HEK293 (cell line): ENCODE measurements around the gene AREG.

Experiments used
- CTCF ChIA-PET: fragments of 350-600 bp; formaldehyde crosslinking; extraction: SDS; loops from one replicate; lab custom pipeline; 2021; ENCODE audit warnings: antibody characterized with exemption; lab: Yijun Ruan, JAX
- POLR2A ChIA-PET: fragments of 300-600 bp; formaldehyde crosslinking; extraction: SDS; loops from one replicate; lab custom pipeline; 2020; ENCODE audit warnings: antibody characterized with exemption, inconsistent platforms; lab: Yijun Ruan, JAX
- H3K27ac ChIP-seq: fragments of 200-500 bp; sonication (Bioruptor generic); 2 replicates; pipeline ENCODE4 v1.5.1; 2014; ENCODE audit warnings: low read depth, low read length, control low read depth, inconsistent platforms; ENCODE audit errors: extremely low read depth
- H3K36me3 ChIP-seq, 2 experiments: fragments of 200-500 bp in 1 of 2; sonication (Bioruptor generic) in 1 of 2; 1 replicate in 1 of 2; 2 replicates in 1 of 2; pipeline ENCODE4 v1.5.1; 2014 to 2017; ENCODE audit warnings: inconsistent platforms in 2 of 2, low read length in 2 of 2; ENCODE audit not compliant: control insufficient read depth in 2 of 2, insufficient read depth in 1 of 2
- H3K4me1 ChIP-seq: fragments of 200-500 bp; sonication (Bioruptor generic); 2 replicates; pipeline ENCODE4 v1.5.1; 2014; ENCODE audit warnings: mild to moderate bottlenecking, low read length, inconsistent platforms; ENCODE audit not compliant: control insufficient read depth, insufficient read depth
- H3K4me3 ChIP-seq: 2 replicates; pipeline ENCODE4 v1.5.1; 2011; ENCODE audit warnings: low read depth, mild to moderate bottlenecking, control low read depth, low read length, moderate library complexity
- H3K9me3 ChIP-seq: fragments of 200-500 bp; sonication (Bioruptor generic); 2 replicates; pipeline ENCODE4 v1.5.1; 2014; ENCODE audit warnings: low read depth, low read length, inconsistent platforms; ENCODE audit not compliant: control insufficient read depth, insufficient read depth
- CTCF ChIP-seq: fragments of 450-650 bp; formaldehyde crosslinking; IDR thresholded peaks from 2 replicates; pipeline ENCODE4 v1.5.1; 2016; ENCODE audit warnings: missing biosample characterization, missing genetic modification characterization
- EGR2 ChIP-seq: fragments of 450-650 bp; formaldehyde crosslinking; IDR thresholded peaks from 2 replicates; pipeline ENCODE4 v1.5.1; 2016; ENCODE audit warnings: low read depth, missing biosample characterization, missing genetic modification characterization
- GFI1B ChIP-seq: fragments of 450-650 bp; formaldehyde crosslinking; IDR thresholded peaks from 2 replicates; pipeline ENCODE4 v1.5.1; 2016; ENCODE audit warnings: missing biosample characterization, missing genetic modification characterization
- KLF7 ChIP-seq: fragments of 450-650 bp; formaldehyde crosslinking; IDR thresholded peaks from 2 replicates; pipeline ENCODE4 v1.5.1; 2016; ENCODE audit warnings: missing biosample characterization, missing genetic modification characterization, borderline replicate concordance
- MYNN ChIP-seq: fragments of 450-650 bp; formaldehyde crosslinking; IDR thresholded peaks from 2 replicates; pipeline ENCODE4 v1.5.1; 2016; ENCODE audit warnings: missing biosample characterization, missing genetic modification characterization, borderline replicate concordance
- OVOL3 ChIP-seq: fragments of 450-650 bp; formaldehyde crosslinking; IDR thresholded peaks from 2 replicates; pipeline ENCODE4 v1.5.1; 2016; ENCODE audit warnings: missing biosample characterization, missing genetic modification characterization
- REPIN1 ChIP-seq: fragments of 450-650 bp; formaldehyde crosslinking; IDR thresholded peaks from 2 replicates; pipeline ENCODE4 v1.5.1; 2017; ENCODE audit warnings: missing biosample characterization, missing genetic modification characterization, low read depth
- TRIM28 ChIP-seq: IDR thresholded peaks from 2 replicates; pipeline ENCODE4 v1.6.1; 2011; ENCODE audit warnings: low read length, control low read depth, borderline replicate concordance
- ZBTB48 ChIP-seq: fragments of 450-650 bp; formaldehyde crosslinking; IDR thresholded peaks from 2 replicates; pipeline ENCODE4 v1.5.1; 2016; ENCODE audit warnings: missing biosample characterization, missing genetic modification characterization
- ZBTB7A ChIP-seq: fragments of 450-650 bp; formaldehyde crosslinking; IDR thresholded peaks from 2 replicates; pipeline ENCODE4 v1.5.1; 2016; ENCODE audit warnings: low read depth, missing biosample characterization, missing genetic modification characterization
- ZNF146 ChIP-seq: fragments of 450-650 bp; formaldehyde crosslinking; IDR thresholded peaks from 2 replicates; pipeline ENCODE4 v1.5.1; 2016; ENCODE audit warnings: missing biosample characterization, missing genetic modification characterization
- ZNF221 ChIP-seq: fragments of 450-650 bp; formaldehyde crosslinking; IDR thresholded peaks from 2 replicates; pipeline ENCODE4 v1.5.1; 2017; ENCODE audit warnings: missing biosample characterization, missing genetic modification characterization, borderline replicate concordance
- ZNF23 ChIP-seq: fragments of 450-650 bp; formaldehyde crosslinking; IDR thresholded peaks from 2 replicates; pipeline ENCODE4 v1.5.1; 2016; ENCODE audit warnings: missing biosample characterization, missing genetic modification characterization, borderline replicate concordance
- ZNF302 ChIP-seq: fragments of 450-650 bp; formaldehyde crosslinking; IDR thresholded peaks from 2 replicates; pipeline ENCODE4 v1.5.1; 2016; ENCODE audit warnings: missing biosample characterization, missing genetic modification characterization, low read depth
- ZNF510 ChIP-seq: fragments of 450-650 bp; formaldehyde crosslinking; IDR thresholded peaks from 2 replicates; pipeline ENCODE4 v1.5.1; 2018; ENCODE audit warnings: mild to moderate bottlenecking, missing genetic modification characterization, missing biosample characterization; ENCODE audit not compliant: insufficient replicate concordance
- ZNF530 ChIP-seq: fragments of 450-650 bp; formaldehyde crosslinking; IDR thresholded peaks from 2 replicates; pipeline ENCODE4 v1.5.1; 2016; ENCODE audit warnings: low read depth, missing biosample characterization, missing genetic modification characterization
- ZNF624 ChIP-seq: fragments of 450-650 bp; formaldehyde crosslinking; IDR thresholded peaks from 2 replicates; pipeline ENCODE4 v1.5.1; 2017; ENCODE audit warnings: missing biosample characterization, missing genetic modification characterization
- ZNF629 ChIP-seq: fragments of 450-650 bp; formaldehyde crosslinking; IDR thresholded peaks from 2 replicates; pipeline ENCODE4 v1.5.1; 2017; ENCODE audit warnings: missing biosample characterization, missing genetic modification characterization
- ZNF639 ChIP-seq: fragments of 450-650 bp; formaldehyde crosslinking; IDR thresholded peaks from 2 replicates; pipeline ENCODE4 v1.5.1; 2016; ENCODE audit warnings: missing biosample characterization, missing genetic modification characterization
- ZNF658 ChIP-seq: fragments of 450-650 bp; formaldehyde crosslinking; IDR thresholded peaks from 2 replicates; pipeline ENCODE4; 2016; ENCODE audit warnings: missing biosample characterization, missing genetic modification characterization
- ZNF692 ChIP-seq: fragments of 450-650 bp; formaldehyde crosslinking; IDR thresholded peaks from 2 replicates; pipeline ENCODE4 v1.5.1; 2016; ENCODE audit warnings: missing biosample characterization, missing genetic modification characterization
- ZNF76 ChIP-seq: fragments of 450-650 bp; formaldehyde crosslinking; IDR thresholded peaks from 2 replicates; pipeline ENCODE4; 2016; ENCODE audit warnings: low read depth, missing biosample characterization, missing genetic modification characterization, borderline replicate concordance
- ZSCAN5A ChIP-seq: fragments of 450-650 bp; formaldehyde crosslinking; IDR thresholded peaks from 2 replicates; pipeline ENCODE4 v1.5.1; 2016; ENCODE audit warnings: missing biosample characterization, missing genetic modification characterization
- TF ChIP-seq, protein P1 (sequence below): fragments of 450-650 bp; formaldehyde crosslinking; IDR thresholded peaks from 2 replicates; pipeline ENCODE4 v1.5.1; 2016; ENCODE audit warnings: missing biosample characterization, missing genetic modification characterization
- TF ChIP-seq, protein P2 (sequence below): fragments of 450-650 bp; formaldehyde crosslinking; IDR thresholded peaks from 2 replicates; pipeline ENCODE4 v1.5.1; 2017; ENCODE audit warnings: missing biosample characterization, missing genetic modification characterization
- TF ChIP-seq, protein P3 (sequence below): fragments of 450-650 bp; formaldehyde crosslinking; IDR thresholded peaks from 2 replicates; pipeline ENCODE4 v1.5.1; 2016; ENCODE audit warnings: missing biosample characterization, missing genetic modification characterization
- TF ChIP-seq, protein P4 (sequence below): IDR thresholded peaks from 2 replicates; pipeline ENCODE4 v1.6.1; 2011; ENCODE audit warnings: mild to moderate bottlenecking, low read depth, low read length, borderline replicate concordance

Gene AREG

GRCh38 chr4:74437866-74438265 is 7.1 kb upstream of the AREG start (continued):
- TF ChIP-seq ZNF692 (tag by site-specific recombination) (no peak), TRIM28 (no peak), ZNF302 (tag by site-specific recombination) (no peak), MYNN (tag by site-specific recombination) (no peak), ZBTB48 (no peak), ZNF23 (tag by site-specific recombination) (no peak), ZNF76 (tag by site-specific recombination) (no peak), CTCF (no peak), ZNF146 (tag by site-specific recombination) (no peak), EGR2 (no peak), OVOL3 (tag by site-specific recombination) (no peak)
- TF ChIP-seq, protein P1, sequence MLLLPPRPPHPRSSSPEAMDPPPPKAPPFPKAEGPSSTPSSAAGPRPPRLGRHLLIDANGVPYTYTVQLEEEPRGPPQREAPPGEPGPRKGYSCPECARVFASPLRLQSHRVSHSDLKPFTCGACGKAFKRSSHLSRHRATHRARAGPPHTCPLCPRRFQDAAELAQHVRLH (tag by site-specific recombination), result no peak
- TF ChIP-seq, protein P2, sequence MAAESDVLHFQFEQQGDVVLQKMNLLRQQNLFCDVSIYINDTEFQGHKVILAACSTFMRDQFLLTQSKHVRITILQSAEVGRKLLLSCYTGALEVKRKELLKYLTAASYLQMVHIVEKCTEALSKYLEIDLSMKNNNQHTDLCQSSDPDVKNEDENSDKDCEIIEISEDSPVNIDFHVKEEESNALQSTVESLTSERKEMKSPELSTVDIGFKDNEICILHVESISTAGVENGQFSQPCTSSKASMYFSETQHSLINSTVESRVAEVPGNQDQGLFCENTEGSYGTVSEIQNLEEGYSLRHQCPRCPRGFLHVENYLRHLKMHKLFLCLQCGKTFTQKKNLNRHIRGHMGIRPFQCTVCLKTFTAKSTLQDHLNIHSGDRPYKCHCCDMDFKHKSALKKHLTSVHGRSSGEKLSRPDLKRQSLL (tag by site-specific recombination), result no peak

GRCh38 chr4:74438661-74439060 is 6.3 kb upstream of the AREG start:
- H3K36me3 ChIP-seq, result no peaks in the 10 kb centered on the region
- no peaks in the 10 kb centered on the region for H3K9me3 ChIP-seq
- POLR2A ChIA-PET, result no interaction called here
- CTCF ChIA-PET, result no interaction called here
- no peaks in the 10 kb centered on the region for H3K4me1 ChIP-seq
- H3K4me3 ChIP-seq, result no peak overlapping the region
- no peak overlapping the region for H3K27ac ChIP-seq
- TF ChIP-seq ZSCAN5A (tag by site-specific recombination), result no peak
- TF ChIP-seq ZNF624, result no peak
- TF ChIP-seq ZNF221, result no peak
- no peak for TF ChIP-seq GFI1B (tag by site-specific recombination)
- TF ChIP-seq ZBTB7A (tag by site-specific recombination), result no peak
- no peak for TF ChIP-seq ZNF629 (tag by site-specific recombination)
- TF ChIP-seq, protein P3, sequence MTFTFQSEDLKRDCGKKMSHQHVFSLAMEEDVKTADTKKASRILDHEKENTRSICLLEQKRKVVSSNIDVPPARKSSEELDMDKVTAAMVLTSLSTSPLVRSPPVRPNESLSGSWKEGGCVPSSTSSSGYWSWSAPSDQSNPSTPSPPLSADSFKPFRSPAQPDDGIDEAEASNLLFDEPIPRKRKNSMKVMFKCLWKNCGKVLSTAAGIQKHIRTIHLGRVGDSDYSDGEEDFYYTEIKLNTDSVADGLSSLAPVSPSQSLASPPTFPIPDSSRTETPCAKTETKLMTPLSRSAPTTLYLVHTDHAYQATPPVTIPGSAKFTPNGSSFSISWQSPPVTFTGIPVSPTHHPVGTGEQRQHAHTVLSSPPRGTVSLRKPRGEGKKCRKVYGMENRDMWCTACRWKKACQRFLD, result no peak
- no peak for TF ChIP-seq KLF7 (tag by site-specific recombination)
- TF ChIP-seq ZNF658 (tag by site-specific recombination), result no peak
- no peak for TF ChIP-seq EGR2
- TF ChIP-seq REPIN1 (tag by site-specific recombination), result no peak
- no peak for TF ChIP-seq ZNF302 (tag by site-specific recombination)
- TF ChIP-seq ZNF639, result no peak
- no peak for TF ChIP-seq ZNF510 (tag by site-specific recombination)
- TF ChIP-seq ZNF530 (tag by site-specific recombination), result no peak
- TF ChIP-seq, protein P4, sequence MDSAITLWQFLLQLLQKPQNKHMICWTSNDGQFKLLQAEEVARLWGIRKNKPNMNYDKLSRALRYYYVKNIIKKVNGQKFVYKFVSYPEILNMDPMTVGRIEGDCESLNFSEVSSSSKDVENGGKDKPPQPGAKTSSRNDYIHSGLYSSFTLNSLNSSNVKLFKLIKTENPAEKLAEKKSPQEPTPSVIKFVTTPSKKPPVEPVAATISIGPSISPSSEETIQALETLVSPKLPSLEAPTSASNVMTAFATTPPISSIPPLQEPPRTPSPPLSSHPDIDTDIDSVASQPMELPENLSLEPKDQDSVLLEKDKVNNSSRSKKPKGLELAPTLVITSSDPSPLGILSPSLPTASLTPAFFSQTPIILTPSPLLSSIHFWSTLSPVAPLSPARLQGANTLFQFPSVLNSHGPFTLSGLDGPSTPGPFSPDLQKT, result no peak
